ENCODE results near the gene SFXN2. TPM values are rescaled to one million over a fixed set of nuclear protein-coding genes. Genes with fewer than 3 reads are reported as not detected.

Gene SFXN2
- total RNA-seq, 1 experiment from 2014 or later: 21.2 TPM

- no peaks in the 10 kb centered on the region for H3K27me3 Mint-ChIP-seq (ENCODE audit: low read depth)
- no peaks in the 10 kb centered on the region for H3K9me3 Mint-ChIP-seq
- DNase-seq (ENCODE audit: low spot score): no peak
- TF ChIP-seq PREB (CRISPR knock-in tag; IDR thresholded peaks at IDR 0.05; ENCODE audit: borderline replicate concordance): no peak
- TF ChIP-seq MLX (CRISPR knock-in tag; IDR thresholded peaks at IDR 0.05): no peak
- TF ChIP-seq, protein P1, sequence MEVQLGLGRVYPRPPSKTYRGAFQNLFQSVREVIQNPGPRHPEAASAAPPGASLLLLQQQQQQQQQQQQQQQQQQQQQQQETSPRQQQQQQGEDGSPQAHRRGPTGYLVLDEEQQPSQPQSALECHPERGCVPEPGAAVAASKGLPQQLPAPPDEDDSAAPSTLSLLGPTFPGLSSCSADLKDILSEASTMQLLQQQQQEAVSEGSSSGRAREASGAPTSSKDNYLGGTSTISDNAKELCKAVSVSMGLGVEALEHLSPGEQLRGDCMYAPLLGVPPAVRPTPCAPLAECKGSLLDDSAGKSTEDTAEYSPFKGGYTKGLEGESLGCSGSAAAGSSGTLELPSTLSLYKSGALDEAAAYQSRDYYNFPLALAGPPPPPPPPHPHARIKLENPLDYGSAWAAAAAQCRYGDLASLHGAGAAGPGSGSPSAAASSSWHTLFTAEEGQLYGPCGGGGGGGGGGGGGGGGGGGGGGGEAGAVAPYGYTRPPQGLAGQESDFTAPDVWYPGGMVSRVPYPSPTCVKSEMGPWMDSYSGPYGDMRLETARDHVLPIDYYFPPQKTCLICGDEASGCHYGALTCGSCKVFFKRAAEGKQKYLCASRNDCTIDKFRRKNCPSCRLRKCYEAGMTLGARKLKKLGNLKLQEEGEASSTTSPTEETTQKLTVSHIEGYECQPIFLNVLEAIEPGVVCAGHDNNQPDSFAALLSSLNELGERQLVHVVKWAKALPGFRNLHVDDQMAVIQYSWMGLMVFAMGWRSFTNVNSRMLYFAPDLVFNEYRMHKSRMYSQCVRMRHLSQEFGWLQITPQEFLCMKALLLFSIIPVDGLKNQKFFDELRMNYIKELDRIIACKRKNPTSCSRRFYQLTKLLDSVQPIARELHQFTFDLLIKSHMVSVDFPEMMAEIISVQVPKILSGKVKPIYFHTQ (CRISPR knock-in tag; IDR thresholded peaks at IDR 0.05): no peak
- TF ChIP-seq ZSCAN18 (CRISPR knock-in tag; IDR thresholded peaks at IDR 0.05): no peak
- TF ChIP-seq ZNF121 (CRISPR knock-in tag; IDR thresholded peaks at IDR 0.05): no peak
- TF ChIP-seq EMX1 (CRISPR knock-in tag; IDR thresholded peaks at IDR 0.05): no peak
- TF ChIP-seq ZNF423 (CRISPR knock-in tag; IDR thresholded peaks at IDR 0.05): no peak
- TF ChIP-seq CBFB (CRISPR knock-in tag; IDR thresholded peaks at IDR 0.05; ENCODE audit: low read depth): no peak
- TF ChIP-seq TCF7 (CRISPR knock-in tag; IDR thresholded peaks at IDR 0.05; ENCODE audit: low read depth): no peak
- no peak for TF ChIP-seq GABPB1 (CRISPR knock-in tag; IDR thresholded peaks at IDR 0.05)
- TF ChIP-seq JUN (CRISPR knock-in tag; IDR thresholded peaks at IDR 0.05): no peak
- TF ChIP-seq NFYB (CRISPR knock-in tag; conservative IDR thresholded peaks at IDR 0.05; ENCODE audit: low read depth): no peak
- TF ChIP-seq ATF1 (CRISPR knock-in tag; IDR thresholded peaks at IDR 0.05): no peak
- TF ChIP-seq GTF2I (CRISPR knock-in tag; conservative IDR thresholded peaks at IDR 0.05): no peak
- no peak for TF ChIP-seq CTCF (IDR thresholded peaks at IDR 0.05)
- TF ChIP-seq, protein P2, sequence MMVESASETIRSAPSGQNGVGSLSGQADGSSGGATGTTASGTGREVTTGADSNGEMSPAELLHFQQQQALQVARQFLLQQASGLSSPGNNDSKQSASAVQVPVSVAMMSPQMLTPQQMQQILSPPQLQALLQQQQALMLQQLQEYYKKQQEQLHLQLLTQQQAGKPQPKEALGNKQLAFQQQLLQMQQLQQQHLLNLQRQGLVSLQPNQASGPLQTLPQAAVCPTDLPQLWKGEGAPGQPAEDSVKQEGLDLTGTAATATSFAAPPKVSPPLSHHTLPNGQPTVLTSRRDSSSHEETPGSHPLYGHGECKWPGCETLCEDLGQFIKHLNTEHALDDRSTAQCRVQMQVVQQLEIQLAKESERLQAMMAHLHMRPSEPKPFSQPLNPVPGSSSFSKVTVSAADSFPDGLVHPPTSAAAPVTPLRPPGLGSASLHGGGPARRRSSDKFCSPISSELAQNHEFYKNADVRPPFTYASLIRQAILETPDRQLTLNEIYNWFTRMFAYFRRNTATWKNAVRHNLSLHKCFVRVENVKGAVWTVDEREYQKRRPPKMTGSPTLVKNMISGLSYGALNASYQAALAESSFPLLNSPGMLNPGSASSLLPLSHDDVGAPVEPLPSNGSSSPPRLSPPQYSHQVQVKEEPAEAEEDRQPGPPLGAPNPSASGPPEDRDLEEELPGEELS (CRISPR knock-in tag; IDR thresholded peaks at IDR 0.05): no peak
- TF ChIP-seq USF1 (CRISPR knock-in tag; IDR thresholded peaks at IDR 0.05): no peak
- TF ChIP-seq ZNF396 (CRISPR knock-in tag; IDR thresholded peaks at IDR 0.05; ENCODE audit: borderline replicate concordance): no peak
- ChIA-PET CTCF (interaction anchor here (0.5 to 2.5 kb wide), 15 partner anchors 10 to 524 kb away, joined by 3 to 11 read pairs (median 3); partner anchors contain the start of genes ARL3 and WBP1L), POLR2A (no interaction called here)
- H3K4me3 Mint-ChIP-seq: no peak overlapping the region
- no peaks in the 10 kb centered on the region for H3K36me3 Mint-ChIP-seq
- H3K4me1 Mint-ChIP-seq: peaks cover 13% of the 10 kb centered on the region
- peak overlapping the region; percentile 49 for H3K27ac Mint-ChIP-seq
- no peak for ATAC-seq
Observed at GRCh38 chr10:102753718-102754117, 39.3 kb downstream of the SFXN2 start.
